Posterior cingulate gyrus (tissue), 11 donors: Measurements from ENCODE around the gene CTAGE6.
A peak's percentile ranks its signal among the peaks of the same experiment; 100 is the strongest.
"Not testable (repeated sequence)": the region's sequence is repeated elsewhere in the genome, so short reads cannot be mapped to it uniquely, and the experiment has no call there.

ENCODE experiments used
- DNase-seq, 10 donors: peaks; one replicate each; pipeline versions ENCODE4 v3.0.0 to v3.0.0-alpha.2; 2020 to 2021; ENCODE audit warnings: mixed read lengths in 3 of 10
- intact Hi-C: fragments of 100-400 bp; cut with DNase I; formaldehyde crosslinking; loops from one replicate; pipeline ENCODE4 v1.15.1; 2023

The CTAGE6 gene, protein sequence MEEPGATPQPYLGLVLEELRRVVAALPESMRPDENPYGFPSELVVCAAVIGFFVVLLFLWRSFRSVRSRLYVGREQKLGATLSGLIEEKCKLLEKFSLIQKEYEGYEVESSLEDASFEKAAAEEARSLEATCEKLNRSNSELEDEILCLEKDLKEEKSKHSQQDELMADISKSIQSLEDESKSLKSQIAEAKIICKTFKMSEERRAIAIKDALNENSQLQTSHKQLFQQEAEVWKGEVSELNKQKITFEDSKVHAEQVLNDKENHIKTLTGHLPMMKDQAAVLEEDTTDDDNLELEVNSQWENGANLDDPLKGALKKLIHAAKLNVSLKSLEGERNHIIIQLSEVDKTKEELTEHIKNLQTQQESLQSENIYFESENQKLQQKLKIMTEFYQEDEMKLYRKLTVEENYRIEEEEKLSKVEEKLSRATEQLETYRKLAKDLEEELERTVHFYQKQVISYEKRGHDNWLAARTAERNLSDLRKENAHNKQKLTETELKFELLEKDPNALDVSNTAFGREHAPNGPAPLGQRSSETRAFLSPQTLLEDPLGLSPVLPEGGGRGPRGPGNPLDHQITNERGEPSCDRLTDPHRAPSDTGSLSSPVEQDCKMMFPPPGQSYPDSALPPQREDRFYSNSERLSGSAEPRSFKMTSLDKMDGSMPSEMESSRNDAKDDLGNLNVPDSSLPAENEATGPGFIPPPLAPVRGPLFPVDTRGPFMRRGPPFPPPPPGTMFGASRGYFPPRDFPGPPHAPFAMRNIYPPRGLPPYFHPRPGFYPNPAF

DNA sequence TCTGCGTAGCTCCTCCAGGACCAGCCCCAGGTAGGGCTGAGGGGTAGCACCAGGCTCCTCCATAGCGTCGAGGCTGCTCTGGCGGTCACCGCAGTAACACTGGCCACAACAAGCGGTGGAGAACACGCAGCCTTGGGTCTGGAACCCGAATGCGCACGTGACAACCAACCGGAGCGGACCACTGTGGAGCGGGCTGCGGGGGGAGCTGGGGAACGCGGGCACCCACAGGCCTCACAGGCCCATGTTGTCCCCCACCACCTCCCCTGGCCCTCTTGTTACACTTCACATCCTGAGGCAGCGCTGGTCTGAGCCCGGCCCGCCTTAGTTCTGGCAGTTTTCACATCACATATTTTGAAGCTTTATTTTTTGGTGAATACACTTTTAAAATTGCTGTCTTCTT is at the start of gene CTAGE6:
Gene CTAGE6 (minus strand): TSS at position 101 of the 400 bp plus-strand sequence. CDS start 38 bp downstream, at position 63.
- DNase-seq, intact Hi-C loops: not testable (repeated sequence)

DNA sequence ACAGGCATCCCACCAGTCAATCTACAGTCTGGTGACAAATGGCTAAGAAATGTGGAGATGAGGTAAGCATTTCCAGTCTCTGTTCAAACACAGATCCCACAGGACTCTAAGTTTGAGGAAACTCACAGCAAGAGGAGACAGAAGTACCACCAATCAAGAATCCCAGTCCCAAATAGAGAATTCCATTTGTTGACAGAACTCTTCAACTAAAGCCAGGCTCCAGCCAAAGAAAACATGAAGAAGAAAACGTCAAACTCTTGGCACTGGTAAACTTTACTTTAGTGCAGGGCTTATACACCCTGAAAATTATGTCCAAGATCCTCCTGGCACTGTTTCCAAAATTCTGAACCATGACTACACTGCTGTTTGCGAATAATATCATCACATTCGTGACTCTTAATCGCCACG is 49.2 kb upstream of the CTAGE6 start:
- DNase-seq, intact Hi-C loops: not testable (repeated sequence)

DNA sequence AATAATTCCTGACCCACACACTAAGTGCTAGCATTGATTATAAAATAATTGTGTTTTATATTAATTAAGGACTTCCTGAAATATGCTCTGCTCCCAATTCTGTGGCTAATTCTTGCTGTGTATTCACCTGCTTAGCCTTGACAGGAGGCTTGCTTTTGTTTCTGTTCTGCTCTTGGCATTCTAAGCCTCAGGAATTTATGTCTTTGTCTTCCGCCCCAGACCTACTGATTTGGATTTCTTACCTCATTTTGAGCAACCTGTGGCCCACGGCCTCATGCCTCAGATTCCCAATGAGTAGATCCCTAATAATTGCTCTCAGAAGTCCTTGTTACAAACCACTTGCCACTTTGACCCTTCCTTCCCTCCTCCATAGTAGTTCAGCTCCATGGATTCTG is 40.4 kb upstream of the CTAGE6 start:
- DNase-seq, intact Hi-C loops: not testable (repeated sequence)

DNA sequence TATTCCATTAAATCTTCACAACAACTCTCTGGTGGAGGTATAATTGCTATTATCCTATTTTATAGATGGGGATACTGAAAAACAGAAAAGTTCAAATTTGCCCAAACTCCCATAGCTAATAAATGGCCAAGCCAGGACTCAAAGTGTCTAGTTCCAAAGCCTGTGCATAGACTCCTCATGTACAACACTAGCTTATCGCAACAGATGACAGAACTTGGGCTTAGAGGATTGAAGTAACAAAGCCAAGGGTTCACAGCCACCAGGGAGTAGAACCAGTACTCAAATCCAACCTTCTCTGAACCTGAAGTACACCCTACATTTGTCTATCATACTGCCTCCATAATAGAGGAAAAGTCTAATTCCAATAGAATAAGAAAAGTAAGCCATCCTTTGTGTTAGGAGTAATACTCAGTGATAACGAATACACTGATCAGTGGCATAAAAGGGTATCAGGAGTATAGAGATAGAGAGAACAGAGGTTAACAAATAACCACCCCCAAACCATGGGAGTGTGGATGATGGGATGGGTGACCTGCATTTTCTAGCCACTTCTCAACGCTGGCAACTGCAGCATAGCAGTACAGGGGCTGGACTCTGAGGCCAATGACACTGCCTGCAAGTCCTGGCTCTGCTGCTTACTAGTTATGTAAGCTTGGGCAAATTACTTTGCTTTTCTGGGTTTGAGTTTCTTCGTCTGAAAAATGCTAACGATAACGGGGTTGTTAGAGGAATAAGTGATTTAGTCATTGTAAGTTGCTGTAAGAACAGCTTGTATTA is 39.8 kb upstream of the CTAGE6 start:
- DNase-seq, intact Hi-C loops: not testable (repeated sequence)

DNA sequence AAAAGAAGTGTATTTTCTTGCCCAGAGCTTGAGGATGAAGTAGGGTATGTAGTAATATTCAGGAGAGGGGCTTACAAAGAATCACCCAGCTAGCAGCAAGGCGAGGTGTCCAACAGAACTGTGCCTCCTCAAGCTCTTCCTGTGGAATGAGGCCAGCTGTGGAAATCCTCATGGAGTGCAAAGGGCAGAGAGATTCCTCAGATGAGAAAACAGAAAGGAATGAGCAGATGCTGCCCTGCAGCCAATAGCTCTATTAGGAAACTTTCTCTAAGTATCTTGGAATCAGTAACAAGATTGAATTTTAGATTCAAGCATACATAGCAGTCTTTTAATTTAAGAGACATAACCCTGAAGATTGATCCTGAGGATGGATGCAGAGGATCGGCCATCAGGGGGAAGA is 38.2 kb upstream of the CTAGE6 start:
- intact Hi-C loops, DNase-seq: not testable (repeated sequence)

DNA sequence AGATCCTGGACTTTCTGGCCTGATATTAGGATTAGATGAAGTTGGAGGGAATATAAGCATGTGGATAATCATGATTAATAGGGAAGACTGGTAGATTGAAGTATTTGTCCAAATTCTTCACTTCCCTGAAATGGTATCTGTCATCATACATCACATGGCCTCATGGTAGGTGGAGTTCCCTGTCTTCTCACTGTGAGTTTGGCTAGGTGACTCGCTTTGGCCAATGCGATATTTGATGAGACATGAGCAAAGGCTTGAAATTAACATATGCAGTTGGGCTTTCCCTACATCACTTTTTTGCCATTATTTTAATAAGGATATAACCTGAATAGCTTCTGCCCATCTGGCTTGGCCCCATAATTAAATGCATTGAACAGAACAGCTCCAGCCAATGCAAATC is 35.1 kb upstream of the CTAGE6 start:
- intact Hi-C loops, DNase-seq: not testable (repeated sequence)

DNA sequence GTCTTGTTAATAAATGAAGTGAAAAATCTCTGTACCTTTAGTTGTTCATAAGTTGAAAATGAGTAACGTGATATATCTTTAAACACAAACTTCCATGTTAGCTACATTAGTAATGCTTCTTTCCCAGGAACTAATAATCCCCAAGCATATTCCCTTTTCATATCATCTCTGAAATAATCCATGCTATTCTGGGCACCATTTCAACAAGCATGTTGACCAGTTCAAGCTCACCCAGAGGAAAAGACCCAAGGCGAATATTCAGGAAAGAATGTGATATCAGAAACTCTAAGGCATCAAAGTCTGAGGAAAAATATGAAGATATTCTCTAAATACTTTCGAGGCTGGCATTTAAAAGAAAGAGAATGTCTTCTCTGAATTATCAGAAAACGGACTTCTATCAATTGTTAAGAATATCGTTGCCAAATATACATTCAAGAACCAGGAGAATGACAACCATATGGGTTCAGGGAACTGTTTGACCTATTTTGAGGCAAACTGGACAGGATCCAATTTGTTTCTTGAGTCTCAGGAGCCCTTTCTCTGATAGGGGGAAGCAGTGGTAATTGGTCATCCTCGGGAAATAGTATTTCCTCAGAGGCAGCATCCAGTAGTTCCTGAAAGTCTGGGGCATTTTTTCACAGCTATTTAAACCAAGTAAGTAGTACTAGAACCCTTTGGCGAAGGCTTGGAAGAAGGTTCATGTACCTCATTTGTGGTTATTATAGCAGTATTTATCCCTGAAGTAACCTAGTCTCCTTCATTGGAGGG is 28.1 kb upstream of the CTAGE6 start:
- intact Hi-C loops, DNase-seq: not testable (repeated sequence)

DNA sequence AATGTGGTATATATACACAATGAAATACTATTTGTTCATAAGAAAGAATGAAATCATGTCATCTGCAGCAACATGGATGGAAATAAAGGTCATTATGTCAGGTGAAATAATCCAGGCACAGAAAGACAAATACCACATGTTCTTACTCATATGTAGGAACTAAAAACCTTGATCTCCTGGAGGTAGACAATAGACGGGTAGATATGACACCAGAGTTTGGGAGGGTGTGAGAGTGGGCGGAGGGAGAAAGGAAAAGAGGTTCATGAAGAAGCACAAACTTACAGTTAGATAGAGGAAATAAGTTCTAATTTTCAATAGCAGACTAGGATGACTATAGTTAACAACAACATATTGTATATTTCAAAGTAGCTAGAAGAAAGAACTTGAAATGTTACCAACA is 22.1 kb upstream of the CTAGE6 start:
- intact Hi-C loops, result not testable (repeated sequence)
- DNase-seq, result peak in 1 of 10 donors; percentile 8

DNA sequence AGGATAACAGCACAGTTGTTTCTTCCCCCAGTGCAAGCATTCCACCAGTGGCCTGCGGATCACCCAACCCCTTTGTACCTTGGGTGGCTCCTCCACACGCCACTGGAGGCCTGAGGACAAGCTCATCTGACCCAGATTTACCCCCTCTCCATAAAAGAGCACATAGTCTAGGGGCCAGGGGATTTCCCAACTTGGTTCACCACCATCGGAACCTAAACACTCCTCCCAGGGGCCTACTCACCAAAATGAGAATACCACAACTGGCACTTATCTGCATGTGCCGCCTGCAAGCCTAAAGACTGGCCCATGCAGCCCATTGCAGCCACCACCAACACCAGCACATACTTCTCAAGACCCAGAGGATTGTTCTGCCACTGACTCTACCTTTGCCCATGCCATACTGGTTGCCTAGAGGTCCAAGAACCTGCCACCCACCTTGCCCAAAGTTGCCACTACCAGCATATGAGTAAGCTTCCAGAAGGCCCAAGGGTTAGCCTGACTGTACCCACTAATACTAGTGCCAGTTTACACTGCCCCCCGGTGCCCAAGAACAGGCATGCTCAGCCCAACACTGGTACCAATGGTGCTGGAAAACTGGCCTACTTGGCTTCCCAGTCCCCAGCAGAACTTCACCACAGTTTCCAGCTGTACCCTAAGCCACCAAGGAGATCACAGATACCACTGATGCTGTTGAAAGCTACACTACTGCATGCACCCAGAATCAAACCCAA is 15.4 kb upstream of the CTAGE6 start:
- intact Hi-C loops, result not testable (repeated sequence)

DNA sequence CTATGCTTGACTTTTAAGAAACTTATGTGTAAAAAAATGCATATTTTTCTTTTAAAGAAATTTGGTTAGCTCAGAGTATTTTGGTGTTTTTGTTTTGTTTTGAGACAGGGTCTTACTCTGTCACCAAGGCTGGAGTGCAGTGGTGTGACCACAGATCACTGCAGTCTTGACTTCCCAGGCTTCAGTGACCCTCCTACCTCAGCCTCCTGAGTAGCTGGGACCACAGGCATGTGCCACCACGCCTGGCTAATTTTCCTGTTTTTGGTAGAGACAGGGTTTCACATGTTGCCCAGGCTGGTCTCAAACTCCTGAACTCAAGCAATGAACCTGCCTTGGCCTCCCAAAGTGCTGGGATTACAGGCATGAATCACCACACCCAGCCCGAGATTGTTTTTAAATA is 10.0 kb upstream of the CTAGE6 start:
- peak in 3 of 10 donors; percentile 33 to 55 (median 54) for DNase-seq
- intact Hi-C loops, result not testable (repeated sequence)

More for the DNA sequence above, 15.4 kb upstream of the CTAGE6 start:
- DNase-seq, result peak in 1 of 10 donors; percentile 27

DNA sequence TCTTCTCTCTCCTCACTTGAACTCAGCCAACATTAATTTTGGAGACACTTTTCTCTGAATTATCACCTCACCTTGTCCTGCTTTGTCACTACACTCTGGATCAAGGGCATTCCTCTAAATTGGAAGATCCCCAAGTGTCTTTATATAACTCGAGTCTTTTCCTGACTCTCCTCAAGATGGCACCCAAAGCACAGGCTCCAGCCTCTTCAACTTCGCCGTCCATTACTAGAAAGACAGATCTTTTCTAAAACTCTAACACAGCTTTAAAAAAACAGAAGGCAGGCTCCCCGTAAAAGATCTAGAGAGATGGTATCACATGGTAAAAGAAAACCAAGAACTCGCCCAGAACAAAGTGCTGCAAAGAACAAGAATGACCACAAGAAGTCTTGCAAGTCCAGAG is 8.2 kb upstream of the CTAGE6 start:
- DNase-seq, intact Hi-C loops: not testable (repeated sequence)

DNA sequence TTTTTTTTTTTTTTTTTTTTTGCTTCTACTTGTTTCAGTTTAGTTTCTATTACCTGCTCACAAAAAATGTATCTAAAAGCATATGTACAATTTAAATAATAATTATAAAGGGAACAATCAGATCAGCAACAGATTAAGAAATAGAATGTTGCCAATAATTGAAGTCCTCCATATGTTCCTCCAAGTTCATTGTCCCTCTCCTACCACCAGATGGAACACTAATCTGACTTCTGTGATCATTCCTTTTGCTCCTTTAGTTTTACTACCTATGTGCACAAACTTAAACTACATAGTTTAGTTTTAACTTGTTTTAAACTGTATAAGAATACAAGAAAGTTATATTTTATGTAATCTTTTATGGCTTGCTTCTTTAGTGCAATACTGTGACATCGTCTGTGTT is 5.6 kb upstream of the CTAGE6 start:
- intact Hi-C loops, DNase-seq: not testable (repeated sequence)

DNA sequence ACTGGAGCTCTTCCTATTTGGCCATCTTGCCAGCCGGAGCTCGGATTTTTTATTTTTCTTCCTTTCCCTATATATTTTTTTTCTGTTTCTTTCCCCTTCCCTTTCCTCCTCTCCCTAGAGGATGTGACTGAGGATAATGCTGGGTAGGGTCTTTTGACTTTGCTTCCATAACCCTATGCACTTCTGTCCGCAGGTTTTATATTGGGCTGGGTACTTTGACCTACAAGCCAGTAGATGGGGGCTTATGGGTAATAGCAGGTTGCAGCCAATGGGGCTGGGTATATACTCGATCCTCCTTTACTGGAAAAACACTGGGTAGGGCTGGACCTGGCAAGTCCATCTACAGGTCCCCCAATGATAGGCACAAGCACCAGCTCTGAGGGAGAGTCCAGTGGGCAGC is 12.2 kb downstream of the CTAGE6 start:
- DNase-seq, intact Hi-C loops: not testable (repeated sequence)

DNA sequence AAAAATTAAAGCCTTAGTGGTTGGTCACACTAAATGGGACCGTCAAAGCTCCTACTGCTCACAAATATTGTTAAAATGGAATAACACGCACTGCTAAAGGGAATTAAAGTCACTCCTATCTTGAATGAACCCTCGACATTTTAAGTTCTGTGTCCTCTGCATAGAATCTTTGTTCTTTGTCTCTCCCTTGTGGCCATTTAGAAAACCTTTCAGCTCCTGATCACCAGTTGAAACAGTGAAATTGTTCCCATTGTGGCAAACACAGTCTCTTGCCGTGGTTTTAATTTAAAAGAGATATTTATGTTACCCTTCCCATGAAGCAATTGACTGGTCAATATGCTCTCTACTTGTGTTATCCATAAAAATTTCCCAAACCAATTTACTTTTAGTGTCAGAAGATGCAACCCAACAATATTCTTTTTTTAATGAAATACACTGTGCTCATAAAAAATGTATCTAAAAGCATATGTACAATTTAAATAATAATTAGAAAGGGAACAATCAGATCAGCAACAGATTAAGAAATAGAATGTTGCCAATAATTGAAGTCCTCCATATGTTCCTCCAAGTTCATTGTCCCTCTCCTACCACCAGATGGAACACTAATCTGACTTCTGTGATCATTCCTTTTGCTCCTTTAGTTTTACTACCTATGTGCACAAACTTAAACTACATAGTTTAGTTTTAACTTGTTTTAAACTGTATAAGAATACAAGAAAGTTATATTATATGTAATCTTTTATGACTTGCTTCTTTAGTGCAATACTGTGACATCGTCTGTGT is 20.3 kb downstream of the CTAGE6 start:
- intact Hi-C loops, DNase-seq: not testable (repeated sequence)

DNA sequence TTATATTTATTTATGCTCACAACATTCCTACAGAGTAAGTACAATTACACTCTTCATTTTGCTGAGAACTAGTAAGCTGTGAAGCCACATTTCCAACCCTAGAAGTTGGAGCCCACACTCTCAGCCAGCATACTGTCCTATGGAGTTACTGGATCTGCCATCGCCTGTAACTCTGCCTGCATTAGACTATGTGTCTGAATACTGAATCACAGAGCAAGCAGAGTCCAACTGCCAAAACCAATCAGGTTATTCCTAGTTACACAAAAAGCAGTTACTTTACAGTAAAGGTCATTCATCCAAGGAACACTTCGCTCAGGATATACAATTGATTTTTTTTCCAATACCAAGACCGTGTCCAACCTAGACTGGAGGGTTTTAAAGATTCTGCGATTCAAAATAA is 21.5 kb downstream of the CTAGE6 start:
- DNase-seq, result no peak
- intact Hi-C loops, result no loop called here

DNA sequence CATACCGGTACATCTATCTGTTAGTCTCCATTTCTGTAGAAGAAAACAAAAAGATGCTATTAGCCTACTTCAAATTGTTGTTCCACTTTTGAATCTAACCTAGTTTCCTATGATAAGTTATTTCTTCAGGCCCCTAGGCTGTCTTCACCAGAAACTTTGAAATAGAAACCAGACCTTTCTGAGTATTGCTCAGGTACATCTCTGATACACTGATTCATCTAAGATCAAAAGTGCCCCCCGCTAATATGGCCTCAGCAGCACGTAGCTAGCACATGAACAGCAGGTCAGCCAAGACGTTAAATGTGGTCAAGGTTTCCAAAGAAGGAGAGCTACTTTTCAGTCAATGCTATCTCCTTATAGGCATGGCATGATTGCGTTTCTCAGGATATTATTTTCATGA is 23.6 kb downstream of the CTAGE6 start:
- no peak for DNase-seq
- intact Hi-C loops, result no loop called here

DNA sequence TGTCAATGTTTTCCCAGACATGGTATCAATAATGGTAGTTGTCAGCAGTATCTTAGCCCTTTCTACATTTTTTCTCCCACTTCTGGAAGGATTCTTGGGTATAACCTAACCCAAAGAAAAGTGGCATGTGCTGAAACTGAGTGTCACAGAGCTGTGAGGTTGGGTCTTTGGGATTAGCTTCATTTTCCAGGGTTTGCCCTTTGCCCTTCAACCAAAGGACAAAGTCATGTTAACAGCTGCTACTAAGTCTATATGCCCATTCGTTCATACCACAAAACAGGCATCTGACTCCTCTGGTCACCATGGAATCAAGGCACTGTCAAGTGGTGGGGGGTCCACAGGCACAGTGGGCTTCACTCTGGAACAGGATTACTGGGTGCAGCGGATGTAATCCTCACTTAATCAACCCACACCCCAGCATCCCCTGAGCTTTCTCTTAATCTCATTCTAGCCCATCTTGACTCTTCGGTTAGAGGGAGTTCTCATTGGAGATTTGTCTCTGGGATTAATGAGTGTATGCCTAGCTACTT is 29.1 kb downstream of the CTAGE6 start:
- intact Hi-C loops, result no loop called here
- no peak for DNase-seq

DNA sequence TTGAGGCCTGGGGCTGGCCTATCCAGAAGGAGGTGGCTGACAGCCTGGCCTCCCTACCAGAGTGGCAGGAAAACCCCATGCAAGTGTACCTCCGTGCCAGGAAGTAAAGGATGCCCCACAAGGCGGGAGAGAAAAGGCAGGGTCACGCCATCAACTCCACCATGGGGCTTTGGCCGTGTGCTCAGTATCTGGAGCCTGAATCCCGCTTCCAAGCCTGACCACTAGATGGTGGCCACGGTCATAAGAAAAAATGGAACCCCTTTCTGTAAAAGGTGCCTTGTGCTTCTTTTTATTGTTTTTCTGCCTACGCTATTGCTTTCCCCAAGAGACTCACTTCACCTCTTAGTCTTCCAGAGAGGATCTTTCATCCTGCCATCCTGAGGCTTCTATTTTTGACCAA is 29.9 kb downstream of the CTAGE6 start:
- intact Hi-C loops, result not testable (repeated sequence)

More for the DNA sequence above, 29.9 kb downstream of the CTAGE6 start:
- not testable (repeated sequence) for DNase-seq
